ENCODE measurements around the gene IGFL3. TPM values are rescaled to one million over a fixed set of nuclear protein-coding genes. Genes with fewer than 3 reads are reported as not detected.

Gene IGFL3
- total RNA-seq, 1 experiment from 2014 or later, result not detected

DNA sequence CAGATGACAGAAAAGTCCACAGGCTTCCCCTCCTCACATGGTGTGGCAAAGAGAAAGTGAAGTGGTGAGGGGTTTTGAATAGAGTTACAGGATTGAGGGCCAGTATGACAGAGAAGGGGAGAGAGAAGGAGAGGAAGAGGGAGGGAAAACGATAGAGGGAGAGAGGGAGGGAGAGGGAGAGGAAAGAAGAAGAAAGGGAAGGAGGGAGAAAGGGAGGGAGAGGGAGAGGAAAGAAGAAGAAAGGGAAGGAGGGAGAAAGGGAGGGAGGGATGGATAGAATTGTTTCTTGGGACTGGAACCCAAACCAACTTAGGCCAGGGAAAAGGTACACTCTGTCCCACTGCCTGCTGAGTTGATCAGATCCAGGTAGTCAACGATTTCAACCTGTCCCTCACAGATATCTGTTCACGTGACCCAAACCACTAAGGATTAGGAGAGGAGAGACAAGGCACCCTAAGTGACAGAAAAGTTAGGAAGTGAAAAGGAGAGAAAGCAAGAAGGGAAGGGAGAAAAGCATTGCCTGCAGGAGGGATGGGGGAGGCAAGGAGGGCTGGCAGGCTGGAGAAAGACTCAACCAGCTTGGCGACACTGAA, 8.1 kb upstream of the IGFL3 start (continued):
- TF ChIP-seq, protein P1, sequence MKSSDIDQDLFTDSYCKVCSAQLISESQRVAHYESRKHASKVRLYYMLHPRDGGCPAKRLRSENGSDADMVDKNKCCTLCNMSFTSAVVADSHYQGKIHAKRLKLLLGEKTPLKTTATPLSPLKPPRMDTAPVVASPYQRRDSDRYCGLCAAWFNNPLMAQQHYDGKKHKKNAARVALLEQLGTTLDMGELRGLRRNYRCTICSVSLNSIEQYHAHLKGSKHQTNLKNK (CRISPR knock-in tag; IDR thresholded peaks at IDR 0.05), result 0 out of 2 replicates have a peak, but pooled peaks have one; percentile 30
- TF ChIP-seq, protein P2, sequence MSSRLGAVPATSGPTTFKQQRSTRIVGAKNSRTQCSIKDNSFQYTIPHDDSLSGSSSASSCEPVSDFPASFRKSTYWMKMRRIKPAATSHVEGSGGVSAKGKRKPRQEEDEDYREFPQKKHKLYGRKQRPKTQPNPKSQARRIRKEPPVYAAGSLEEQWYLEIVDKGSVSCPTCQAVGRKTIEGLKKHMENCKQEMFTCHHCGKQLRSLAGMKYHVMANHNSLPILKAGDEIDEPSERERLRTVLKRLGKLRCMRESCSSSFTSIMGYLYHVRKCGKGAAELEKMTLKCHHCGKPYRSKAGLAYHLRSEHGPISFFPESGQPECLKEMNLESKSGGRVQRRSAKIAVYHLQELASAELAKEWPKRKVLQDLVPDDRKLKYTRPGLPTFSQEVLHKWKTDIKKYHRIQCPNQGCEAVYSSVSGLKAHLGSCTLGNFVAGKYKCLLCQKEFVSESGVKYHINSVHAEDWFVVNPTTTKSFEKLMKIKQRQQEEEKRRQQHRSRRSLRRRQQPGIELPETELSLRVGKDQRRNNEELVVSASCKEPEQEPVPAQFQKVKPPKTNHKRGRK (CRISPR knock-in tag; IDR thresholded peaks at IDR 0.05; ENCODE audit: borderline replicate concordance), result peak; percentile 80; the same call in 1 of the 2 replicates
- TF ChIP-seq SMAD4 (CRISPR knock-in tag; IDR thresholded peaks at IDR 0.05) (no peak), ZNF121 (CRISPR knock-in tag; IDR thresholded peaks at IDR 0.05) (no peak), ZNF423 (CRISPR knock-in tag; IDR thresholded peaks at IDR 0.05) (no peak), CBFB (CRISPR knock-in tag; IDR thresholded peaks at IDR 0.05; ENCODE audit: low read depth) (no peak), TCF7 (CRISPR knock-in tag; IDR thresholded peaks at IDR 0.05; ENCODE audit: low read depth) (no peak)

- TF ChIP-seq ZNF138 (CRISPR knock-in tag; conservative IDR thresholded peaks at IDR 0.05) (no peak), FOXK1 (CRISPR knock-in tag; IDR thresholded peaks at IDR 0.05) (no peak), NFYB (CRISPR knock-in tag; conservative IDR thresholded peaks at IDR 0.05; ENCODE audit: low read depth) (no peak), ZNF671 (CRISPR knock-in tag; IDR thresholded peaks at IDR 0.05) (no peak), TCF7 (CRISPR knock-in tag; IDR thresholded peaks at IDR 0.05; ENCODE audit: low read depth) (no peak), OVOL2 (CRISPR knock-in tag; IDR thresholded peaks at IDR 0.05; ENCODE audit: borderline replicate concordance) (no peak), JUN (CRISPR knock-in tag; IDR thresholded peaks at IDR 0.05) (no peak), NR1H2 (CRISPR knock-in tag; IDR thresholded peaks at IDR 0.05) (no peak), RELA (CRISPR knock-in tag; IDR thresholded peaks at IDR 0.05; ENCODE audit: borderline replicate concordance) (no peak), TEAD4 (CRISPR knock-in tag; IDR thresholded peaks at IDR 0.05) (no peak), ZBTB43 (CRISPR knock-in tag; IDR thresholded peaks at IDR 0.05) (no peak), EMX1 (CRISPR knock-in tag; IDR thresholded peaks at IDR 0.05) (no peak), FOXP1 (CRISPR knock-in tag; IDR thresholded peaks at IDR 0.05; ENCODE audit: borderline replicate concordance) (no peak), ESRRA (CRISPR knock-in tag; IDR thresholded peaks at IDR 0.05; ENCODE audit: borderline replicate concordance) (no peak), GABPB1 (CRISPR knock-in tag; IDR thresholded peaks at IDR 0.05) (no peak), ETV6 (CRISPR knock-in tag; IDR thresholded peaks at IDR 0.05) (no peak)
- TF ChIP-seq, protein P3, sequence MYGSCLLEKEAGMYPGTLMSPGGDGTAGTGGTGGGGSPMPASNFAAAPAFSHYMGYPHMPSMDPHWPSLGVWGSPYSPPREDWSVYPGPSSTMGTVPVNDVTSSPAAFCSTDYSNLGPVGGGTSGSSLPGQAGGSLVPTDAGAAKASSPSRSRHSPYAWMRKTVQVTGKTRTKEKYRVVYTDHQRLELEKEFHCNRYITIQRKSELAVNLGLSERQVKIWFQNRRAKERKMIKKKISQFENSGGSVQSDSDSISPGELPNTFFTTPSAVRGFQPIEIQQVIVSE (CRISPR knock-in tag; IDR thresholded peaks at IDR 0.05; ENCODE audit: borderline replicate concordance), result no peak
- ATAC-seq (no peak), DNase-seq (ENCODE audit: low spot score) (no peak)
- ChIA-PET POLR2A (no interaction called here), CTCF (no interaction called here)
- Mint-ChIP-seq H3K4me1 (peaks cover 29% of the 10 kb centered on the region), H3K27me3 (ENCODE audit: low read depth) (peaks cover under 1% of the 10 kb centered on the region; the same call in 1 of the 2 replicates), H3K36me3 (peaks cover 27% of the 10 kb centered on the region), H3K27ac (peak overlapping the region; percentile 99), H3K9me3 (peaks cover 26% of the 10 kb centered on the region), H3K4me3 (peak overlapping the region; percentile 67)
Observed at GRCh38 chr19:46131485-46132143, 7.1 kb upstream of the IGFL3 start.

Measured in WTC11 (cell line).